Colonic mucosa (tissue), 4 donors: Measurements from ENCODE around the gene MZT2A. TPM values are rescaled to one million over a fixed set of nuclear protein-coding genes. Genes with fewer than 3 reads are reported as not detected.
A peak's percentile ranks its signal among the peaks of the same experiment; 100 is the strongest.
"Not testable (repeated sequence)": the region's sequence is repeated elsewhere in the genome, so short reads cannot be mapped to it uniquely, and the experiment has no call there.

Experiments
- DNase-seq: peaks from one replicate; pipeline ENCODE4 v3.0.0-alpha.2; 2020
- H3K27ac ChIP-seq: fragments of 200-600 bp; one replicate; pipeline ENCODE4 v1.8.0; 2021
- H3K27me3 ChIP-seq: fragments of 200-600 bp; one replicate; pipeline ENCODE4 v1.8.0; 2021
- H3K36me3 ChIP-seq: fragments of 200-600 bp; one replicate; pipeline ENCODE4 v1.8.0; 2021
- H3K4me1 ChIP-seq: fragments of 200-600 bp; one replicate; pipeline ENCODE4 v1.8.0; 2021; ENCODE audit warnings: mild to moderate bottlenecking
- H3K4me3 ChIP-seq: fragments of 200-600 bp; one replicate; pipeline ENCODE4 v1.8.0; 2021
- H3K9ac ChIP-seq, 2 donors: one replicate each; pipeline ENCODE4 v1.7.0; 2013; ENCODE audit warnings: control low read depth in 2 of 2, low read depth in 2 of 2, low read length in 2 of 2
- H3K9me3 ChIP-seq: fragments of 200-600 bp; one replicate; pipeline ENCODE4 v1.8.0; 2021
- intact Hi-C: fragments of 100-400 bp; cut with DNase I; formaldehyde crosslinking; loops from one replicate; pipeline ENCODE4 v1.14.1; 2022
- total RNA-seq, 2 donors: library from RNA; stranded (reverse); fragmentation: NEBNext Ultra II Directional in 1 of 2; extraction: Animal tissue kit (Norgen Biotek cat#: 25700) in 1 of 2; gene quantifications; one replicate each; pipeline ENCODE4 v1.2.1, GENCODE V29; 2021
- TF ChIP-seq, protein P1 (sequence below): fragments of 200-600 bp; IDR thresholded peaks from one replicate; pipeline ENCODE4 v1.8.0; 2022; ENCODE audit warnings: antibody characterized with exemption, mild to moderate bottlenecking
- donor health status: healthy.
- donor health status: DM: no; HTN: no; CAD: no.
- donor health status: DM: no; HTN: no; CAD: no.

The MZT2A gene
- total RNA-seq, 2 donors from 2014 or later: 120 to 125 TPM

DNA sequence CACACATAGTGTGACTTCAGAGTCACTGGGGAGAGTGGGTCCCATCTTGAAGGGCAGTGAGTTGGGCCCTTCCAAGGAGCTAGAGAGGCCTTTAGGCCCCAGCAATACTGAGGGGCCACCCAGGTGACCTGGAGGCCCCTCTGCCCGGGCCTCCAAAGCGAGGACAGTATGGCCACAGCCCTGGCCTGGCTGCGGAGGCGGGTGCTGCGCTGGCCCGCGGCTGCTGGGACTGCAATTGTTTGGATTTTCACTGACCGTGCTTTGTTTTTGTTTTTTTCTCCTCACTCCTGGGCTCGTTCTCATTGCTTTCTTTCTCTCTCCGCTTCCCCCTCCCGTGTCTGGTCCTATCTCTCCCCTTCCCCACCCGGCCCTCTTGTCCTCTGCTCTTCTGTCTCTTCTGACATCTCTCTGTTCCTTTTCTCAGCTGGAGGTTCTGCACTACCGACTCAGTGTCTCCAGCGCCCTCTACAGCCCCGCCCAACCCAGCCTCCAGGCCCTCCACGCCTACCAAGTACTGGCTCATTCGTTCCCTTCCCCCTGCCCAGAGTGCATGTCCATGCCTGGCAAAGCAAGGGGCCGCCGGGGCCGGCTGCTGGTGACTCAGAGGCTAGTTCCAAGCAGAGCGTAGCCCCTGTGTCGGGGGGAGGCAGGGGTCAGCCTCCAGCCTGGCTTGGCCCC lies 19.2 kb upstream of the MZT2A start:
- H3K9ac ChIP-seq, H3K27ac ChIP-seq, H3K27me3 ChIP-seq, H3K9me3 ChIP-seq, H3K36me3 ChIP-seq, intact Hi-C loops, H3K4me3 ChIP-seq, H3K4me1 ChIP-seq, DNase-seq: not testable (repeated sequence)

GRCh38 chr2:131509615-131510014 lies 17.4 kb upstream of the MZT2A start:
- TF ChIP-seq, protein P1, sequence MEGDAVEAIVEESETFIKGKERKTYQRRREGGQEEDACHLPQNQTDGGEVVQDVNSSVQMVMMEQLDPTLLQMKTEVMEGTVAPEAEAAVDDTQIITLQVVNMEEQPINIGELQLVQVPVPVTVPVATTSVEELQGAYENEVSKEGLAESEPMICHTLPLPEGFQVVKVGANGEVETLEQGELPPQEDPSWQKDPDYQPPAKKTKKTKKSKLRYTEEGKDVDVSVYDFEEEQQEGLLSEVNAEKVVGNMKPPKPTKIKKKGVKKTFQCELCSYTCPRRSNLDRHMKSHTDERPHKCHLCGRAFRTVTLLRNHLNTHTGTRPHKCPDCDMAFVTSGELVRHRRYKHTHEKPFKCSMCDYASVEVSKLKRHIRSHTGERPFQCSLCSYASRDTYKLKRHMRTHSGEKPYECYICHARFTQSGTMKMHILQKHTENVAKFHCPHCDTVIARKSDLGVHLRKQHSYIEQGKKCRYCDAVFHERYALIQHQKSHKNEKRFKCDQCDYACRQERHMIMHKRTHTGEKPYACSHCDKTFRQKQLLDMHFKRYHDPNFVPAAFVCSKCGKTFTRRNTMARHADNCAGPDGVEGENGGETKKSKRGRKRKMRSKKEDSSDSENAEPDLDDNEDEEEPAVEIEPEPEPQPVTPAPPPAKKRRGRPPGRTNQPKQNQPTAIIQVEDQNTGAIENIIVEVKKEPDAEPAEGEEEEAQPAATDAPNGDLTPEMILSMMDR: no peak
- Histone ChIP-seq H3K9me3 (no peaks in the 10 kb centered on the region), H3K36me3 (no peaks in the 10 kb centered on the region), H3K4me3 (no peak overlapping the region), H3K27me3 (no peaks in the 10 kb centered on the region), H3K9ac (no peak overlapping the region), H3K4me1 (no peaks in the 10 kb centered on the region), H3K27ac (no peak overlapping the region)
- DNase-seq: no peak
- intact Hi-C loops: loop anchor here (10.0 kb wide), 1 partner anchor 1345 kb away; no protein-coding TSS in a partner anchor

GRCh38 chr2:131504082-131504750 lies 12.0 kb upstream of the MZT2A start:
- not testable (repeated sequence) for H3K4me1 ChIP-seq, H3K9me3 ChIP-seq, H3K27me3 ChIP-seq, H3K4me3 ChIP-seq, H3K36me3 ChIP-seq, H3K9ac ChIP-seq, DNase-seq, H3K27ac ChIP-seq
- intact Hi-C loops: loop anchor here (10.0 kb wide), 1 partner anchor 1339 kb away; no protein-coding TSS in a partner anchor

GRCh38 chr2:131503587-131503986 lies 11.4 kb upstream of the MZT2A start:
- not testable (repeated sequence) for H3K27ac ChIP-seq, H3K4me3 ChIP-seq, H3K27me3 ChIP-seq, H3K36me3 ChIP-seq, H3K4me1 ChIP-seq, H3K9me3 ChIP-seq, H3K9ac ChIP-seq, DNase-seq
- intact Hi-C loops: loop anchor here (10.0 kb wide), 1 partner anchor 1339 kb away; no protein-coding TSS in a partner anchor

DNA sequence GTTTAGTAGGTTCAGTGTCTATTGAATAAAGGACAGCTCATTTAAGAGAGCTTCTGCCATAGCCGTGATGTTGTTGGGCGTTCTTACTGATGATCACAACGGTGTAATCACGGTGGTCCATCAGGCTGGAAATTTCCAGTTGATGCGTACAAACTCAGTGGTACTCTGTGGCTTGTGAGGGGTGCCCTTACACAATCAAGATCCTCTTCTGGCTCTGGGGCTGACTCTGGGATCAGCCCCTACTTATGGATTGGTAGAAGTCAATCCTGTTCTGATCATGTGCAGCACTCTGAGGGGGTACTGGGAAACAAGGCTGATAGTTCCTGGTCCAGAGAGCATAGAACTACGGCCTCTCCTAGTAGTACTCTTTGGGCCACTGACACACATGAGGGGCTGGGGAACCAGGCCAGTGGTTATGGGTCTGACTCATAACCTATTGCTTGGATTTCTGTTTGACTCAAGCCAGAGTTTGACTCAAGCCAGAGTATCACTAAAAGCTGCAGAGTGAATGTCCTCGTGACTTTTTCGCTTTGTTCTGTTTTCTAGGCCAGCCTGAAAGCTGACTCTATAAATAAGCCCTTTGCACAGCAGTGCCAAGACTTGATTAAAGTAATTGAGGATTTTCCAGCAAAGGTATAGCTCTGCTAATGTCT lies 6.2 kb upstream of the MZT2A start:
- not testable (repeated sequence) for H3K36me3 ChIP-seq

DNA sequence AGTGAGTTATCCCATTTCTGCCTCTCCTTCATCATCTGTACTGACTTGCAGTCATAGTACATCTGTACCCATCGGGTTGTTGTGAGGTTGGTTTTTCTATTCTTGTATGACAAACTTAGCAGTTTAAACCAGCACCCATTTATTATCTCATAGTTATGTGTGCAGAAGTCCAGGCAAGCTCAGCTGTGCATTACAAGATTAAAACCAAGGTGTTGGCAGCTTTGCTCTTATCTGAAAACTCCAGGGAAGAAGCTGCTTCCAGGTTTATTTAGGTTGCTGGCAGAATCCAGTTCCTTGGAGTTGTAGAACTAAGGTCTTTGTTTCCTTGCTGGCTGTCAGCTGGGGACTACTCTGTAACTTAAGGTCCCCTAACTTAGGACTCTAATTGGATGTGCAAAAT lies 3.3 kb upstream of the MZT2A start:
- not testable (repeated sequence) for H3K4me1 ChIP-seq, H3K27ac ChIP-seq, H3K9ac ChIP-seq, H3K9me3 ChIP-seq, H3K36me3 ChIP-seq, DNase-seq, H3K27me3 ChIP-seq, H3K4me3 ChIP-seq
- intact Hi-C loops: loop anchor here (10.0 kb wide), 1 partner anchor 179 kb away; no protein-coding TSS in a partner anchor

More for the DNA sequence above, 6.2 kb upstream of the MZT2A start:
- intact Hi-C loops: loop anchor here (10.0 kb wide), 1 partner anchor 176 kb away; no protein-coding TSS in a partner anchor
- H3K9ac ChIP-seq, H3K9me3 ChIP-seq, H3K4me1 ChIP-seq, DNase-seq, H3K4me3 ChIP-seq, H3K27ac ChIP-seq, H3K27me3 ChIP-seq: not testable (repeated sequence)

GRCh38 chr2:131493199-131493968 lies 1.2 kb upstream of the MZT2A start:
- Histone ChIP-seq H3K9ac (peak overlapping the region; percentile 88 to 95), H3K27me3 (no peaks in the 10 kb centered on the region), H3K36me3 (no peaks in the 10 kb centered on the region), H3K4me3 (peak overlapping the region; percentile 79), H3K9me3 (no peaks in the 10 kb centered on the region), H3K27ac (peak overlapping the region; percentile 94), H3K4me1 (peaks cover 4% of the 10 kb centered on the region)
- DNase-seq: peak; percentile 25
- intact Hi-C loops: loop anchor here (10.0 kb wide), 1 partner anchor 181 kb away; no protein-coding TSS in a partner anchor
- TF ChIP-seq, protein P1: no peak
